Stimulated activated CD4-positive, alpha-beta T cell treated with anti-CD3 and anti-CD28 coated beads, TNF-alpha, amount 100 ng/mL, for 1 hour (primary cell): Measurements from ENCODE around the gene NUP205.

Experiments used
- DNase-seq, 3 donors: peaks; one replicate each; pipeline ENCODE4 v3.0.0-alpha.2; 2020; ENCODE audit warnings: low read depth in 3 of 3, low spot score in 1 of 3

Gene NUP205, protein sequence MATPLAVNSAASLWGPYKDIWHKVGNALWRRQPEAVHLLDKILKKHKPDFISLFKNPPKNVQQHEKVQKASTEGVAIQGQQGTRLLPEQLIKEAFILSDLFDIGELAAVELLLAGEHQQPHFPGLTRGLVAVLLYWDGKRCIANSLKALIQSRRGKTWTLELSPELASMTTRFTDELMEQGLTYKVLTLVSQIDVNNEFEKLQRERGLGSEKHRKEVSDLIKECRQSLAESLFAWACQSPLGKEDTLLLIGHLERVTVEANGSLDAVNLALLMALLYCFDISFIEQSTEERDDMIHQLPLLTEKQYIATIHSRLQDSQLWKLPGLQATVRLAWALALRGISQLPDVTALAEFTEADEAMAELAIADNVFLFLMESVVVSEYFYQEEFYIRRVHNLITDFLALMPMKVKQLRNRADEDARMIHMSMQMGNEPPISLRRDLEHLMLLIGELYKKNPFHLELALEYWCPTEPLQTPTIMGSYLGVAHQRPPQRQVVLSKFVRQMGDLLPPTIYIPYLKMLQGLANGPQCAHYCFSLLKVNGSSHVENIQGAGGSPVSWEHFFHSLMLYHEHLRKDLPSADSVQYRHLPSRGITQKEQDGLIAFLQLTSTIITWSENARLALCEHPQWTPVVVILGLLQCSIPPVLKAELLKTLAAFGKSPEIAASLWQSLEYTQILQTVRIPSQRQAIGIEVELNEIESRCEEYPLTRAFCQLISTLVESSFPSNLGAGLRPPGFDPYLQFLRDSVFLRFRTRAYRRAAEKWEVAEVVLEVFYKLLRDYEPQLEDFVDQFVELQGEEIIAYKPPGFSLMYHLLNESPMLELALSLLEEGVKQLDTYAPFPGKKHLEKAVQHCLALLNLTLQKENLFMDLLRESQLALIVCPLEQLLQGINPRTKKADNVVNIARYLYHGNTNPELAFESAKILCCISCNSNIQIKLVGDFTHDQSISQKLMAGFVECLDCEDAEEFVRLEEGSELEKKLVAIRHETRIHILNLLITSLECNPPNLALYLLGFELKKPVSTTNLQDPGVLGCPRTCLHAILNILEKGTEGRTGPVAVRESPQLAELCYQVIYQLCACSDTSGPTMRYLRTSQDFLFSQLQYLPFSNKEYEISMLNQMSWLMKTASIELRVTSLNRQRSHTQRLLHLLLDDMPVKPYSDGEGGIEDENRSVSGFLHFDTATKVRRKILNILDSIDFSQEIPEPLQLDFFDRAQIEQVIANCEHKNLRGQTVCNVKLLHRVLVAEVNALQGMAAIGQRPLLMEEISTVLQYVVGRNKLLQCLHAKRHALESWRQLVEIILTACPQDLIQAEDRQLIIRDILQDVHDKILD (N-terminal part only)

DNA sequence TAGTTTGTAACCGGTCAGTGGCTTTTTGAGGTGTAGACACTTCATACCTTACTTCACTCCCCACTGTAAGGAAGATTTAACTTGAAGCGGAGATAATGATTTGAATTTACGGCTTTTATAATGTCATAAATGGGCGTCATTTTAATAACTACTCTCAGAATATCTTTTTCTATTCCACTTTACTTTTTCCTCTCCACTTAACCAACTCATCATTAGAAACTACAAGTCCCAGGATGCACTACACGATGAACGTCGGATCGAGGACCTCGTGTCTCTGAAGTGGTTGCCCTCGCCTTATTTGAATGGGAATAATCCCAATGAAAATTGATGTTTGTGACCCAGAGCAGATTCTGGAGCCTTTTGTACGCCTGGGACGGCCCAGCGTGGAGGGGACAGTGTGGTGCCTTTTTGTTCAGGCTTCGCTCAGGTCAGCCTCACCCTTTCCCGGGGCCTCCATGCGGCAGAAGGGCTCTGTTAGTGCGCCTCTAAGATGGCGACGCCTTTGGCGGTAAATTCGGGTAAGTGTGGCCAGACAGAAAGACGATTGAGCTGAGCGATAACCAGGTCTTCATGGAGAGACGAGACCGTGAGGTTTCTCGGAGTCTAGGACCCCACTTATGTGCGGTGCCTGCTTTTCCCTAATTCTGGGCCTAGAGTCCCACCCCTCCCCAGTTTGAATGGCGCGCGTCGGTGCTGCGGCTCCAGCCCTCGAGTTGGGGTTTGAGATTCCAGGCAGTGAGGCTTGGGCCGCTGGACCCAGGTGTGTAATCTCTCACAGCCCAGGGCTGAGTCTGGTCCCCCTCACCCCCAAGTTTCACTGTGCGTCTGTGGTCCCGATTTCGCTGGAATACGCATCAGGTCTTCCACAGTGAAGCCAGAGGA is at the start of gene NUP205:
Gene NUP205 (plus strand): TSS at position 463 of the 882 bp plus-strand sequence. CDS start 28 bp downstream, at position 491.
- DNase-seq = peak; percentile 40 to 67 (median 56)

- no peak for DNase-seq
Measured at GRCh38 chr7:135508883-135509588, 48.7 kb upstream of the NUP205 start.

GRCh38 chr7:135509589-135509838 is 48.2 kb upstream of the NUP205 start:
- no peak for DNase-seq

GRCh38 chr7:135509839-135510591 is 47.7 kb upstream of the NUP205 start, which contains the start of gene CNOT4:
Gene CNOT4, minus strand, starts transcription at chr7:135510102. Its CDS starts 71,771 bp downstream, at chr7:135438331.
- DNase-seq = peak; percentile 88 to 95 (median 95)

DNA sequence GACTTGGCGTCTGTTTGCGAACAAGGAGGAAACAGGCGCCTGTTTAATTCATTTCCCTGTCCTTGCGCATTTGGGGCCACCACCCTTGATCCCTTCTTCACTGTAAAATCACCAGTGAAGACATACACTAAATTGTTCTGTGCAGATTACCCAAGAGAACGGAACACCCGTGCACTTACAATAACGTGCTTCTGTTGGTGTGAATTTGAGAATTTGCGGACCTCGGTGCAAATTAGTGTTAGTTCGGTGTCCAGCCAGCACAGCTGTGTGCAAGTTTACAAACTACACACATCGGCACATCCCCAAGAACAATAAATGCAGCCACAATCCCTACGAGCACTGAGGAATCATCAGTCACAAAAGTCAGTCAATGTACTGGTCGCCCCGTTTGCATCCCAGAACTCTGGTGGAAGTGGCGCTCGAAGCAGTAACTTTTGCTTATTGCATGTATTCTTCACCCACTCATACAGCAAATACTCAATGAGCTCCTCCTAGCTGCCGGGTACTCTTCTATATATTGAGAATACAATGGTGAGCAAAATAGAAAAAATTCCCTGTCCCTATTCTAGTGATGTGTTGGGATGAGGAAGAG is 47.0 kb upstream of the NUP205 start:
- DNase-seq = no peak

GRCh38 chr7:135512135-135512887 is 45.4 kb upstream of the NUP205 start:
- no peak for DNase-seq

GRCh38 chr7:135514856-135515255 is 42.9 kb upstream of the NUP205 start:
- no peak for DNase-seq

- no peak for DNase-seq
Measured at GRCh38 chr7:135517060-135517459, 40.7 kb upstream of the NUP205 start.

GRCh38 chr7:135518748-135519147 is 39.0 kb upstream of the NUP205 start:
- no peak for DNase-seq

- DNase-seq = no peak
Measured at GRCh38 chr7:135519233-135519688, 38.5 kb upstream of the NUP205 start.

DNA sequence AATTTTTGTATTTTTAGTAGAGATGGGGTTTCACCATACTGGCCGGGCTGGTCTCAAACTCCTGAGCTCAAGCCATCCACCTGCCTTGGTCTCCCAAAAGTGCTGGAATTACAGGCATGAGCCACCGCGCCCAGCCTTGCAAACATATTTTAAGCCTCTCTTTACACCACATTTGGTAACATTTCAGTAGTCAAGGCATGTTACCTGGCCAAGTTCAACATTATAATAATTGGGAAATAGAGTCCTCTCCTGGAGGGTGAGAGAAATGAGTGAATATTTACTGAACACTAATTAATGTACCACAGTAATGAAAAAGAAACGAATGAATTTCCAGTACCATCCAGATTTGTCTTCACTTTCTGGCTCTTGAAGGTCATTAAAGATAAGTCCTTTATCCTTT is 37.8 kb upstream of the NUP205 start:
- DNase-seq = no peak

DNA sequence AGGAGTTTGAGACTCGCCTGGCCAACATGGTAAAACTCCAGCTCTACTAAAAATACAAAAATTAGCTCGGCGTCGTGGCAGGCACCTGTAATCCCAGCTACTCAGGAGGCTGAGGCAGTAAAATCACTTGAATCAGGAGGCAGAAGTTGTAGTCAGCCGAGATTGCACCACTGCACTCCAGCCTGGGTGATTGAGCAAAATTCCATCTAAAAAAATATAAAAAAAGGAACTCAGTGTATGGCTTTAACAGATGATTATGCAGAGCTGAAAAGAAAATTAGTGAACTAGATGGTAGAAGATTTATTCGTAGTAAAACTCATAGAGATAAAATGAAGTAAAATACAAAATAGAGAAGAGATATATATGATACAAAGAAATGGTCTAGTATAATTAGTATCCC is 35.2 kb upstream of the NUP205 start:
- DNase-seq = no peak

DNA sequence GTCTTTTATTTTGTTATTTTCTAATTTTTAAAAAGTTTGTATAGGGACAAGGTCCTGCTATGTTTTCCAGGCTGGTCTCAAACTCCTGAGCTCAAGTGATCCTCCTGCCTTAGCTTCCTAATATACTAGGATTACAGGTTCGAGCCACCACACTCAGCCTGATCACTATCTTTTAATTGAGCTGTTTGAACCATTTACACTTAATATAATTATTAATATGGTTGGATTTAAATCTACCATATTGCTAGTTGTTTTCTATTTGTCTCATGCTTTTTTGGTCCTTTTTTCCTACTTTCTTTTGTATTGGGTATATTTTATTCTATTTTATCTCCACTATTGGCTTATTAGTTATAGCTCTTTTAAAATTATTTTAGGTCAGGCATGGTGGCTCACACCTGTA is 34.6 kb upstream of the NUP205 start:
- DNase-seq = no peak

DNA sequence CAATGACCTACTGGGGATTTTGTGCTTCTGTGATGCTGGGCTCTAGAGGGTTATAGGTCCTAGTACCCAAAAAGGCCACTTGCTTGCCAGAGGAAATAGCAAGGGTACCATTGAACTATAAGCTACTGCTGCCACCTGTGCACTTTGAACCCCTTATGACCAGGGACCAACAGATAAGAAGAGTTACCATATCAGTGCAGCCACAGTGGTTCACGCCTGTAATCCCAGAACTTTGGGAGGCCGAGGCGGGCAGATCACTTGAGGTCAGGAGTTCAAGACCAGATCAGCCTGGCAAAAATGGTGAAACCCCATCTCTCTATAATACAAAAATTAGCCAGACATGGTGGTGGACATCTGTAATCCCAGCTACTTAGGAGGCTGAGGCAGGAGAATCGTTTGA is 32.3 kb upstream of the NUP205 start:
- no peak for DNase-seq

GRCh38 chr7:135527025-135527424 is 30.7 kb upstream of the NUP205 start:
- no peak for DNase-seq

DNA sequence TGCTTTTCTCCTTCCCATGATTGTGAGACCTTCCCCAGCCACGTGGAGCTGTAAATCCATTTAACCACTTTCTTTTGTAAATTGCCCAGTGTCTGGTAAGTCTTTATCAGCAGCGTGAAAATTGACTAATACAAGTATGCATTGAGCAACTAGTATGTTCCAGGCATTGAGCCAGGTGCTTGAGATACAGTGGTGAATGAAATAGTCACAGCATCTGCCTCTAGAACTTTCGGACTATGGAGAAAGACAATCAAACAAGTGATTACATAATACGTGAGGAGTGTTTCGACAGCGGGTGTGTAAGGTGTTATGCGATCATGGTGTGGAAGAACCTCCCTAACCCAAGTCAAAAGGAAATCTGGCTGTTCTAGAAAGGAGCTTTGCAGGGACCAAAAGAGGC is 21.6 kb upstream of the NUP205 start:
- no peak for DNase-seq

DNA sequence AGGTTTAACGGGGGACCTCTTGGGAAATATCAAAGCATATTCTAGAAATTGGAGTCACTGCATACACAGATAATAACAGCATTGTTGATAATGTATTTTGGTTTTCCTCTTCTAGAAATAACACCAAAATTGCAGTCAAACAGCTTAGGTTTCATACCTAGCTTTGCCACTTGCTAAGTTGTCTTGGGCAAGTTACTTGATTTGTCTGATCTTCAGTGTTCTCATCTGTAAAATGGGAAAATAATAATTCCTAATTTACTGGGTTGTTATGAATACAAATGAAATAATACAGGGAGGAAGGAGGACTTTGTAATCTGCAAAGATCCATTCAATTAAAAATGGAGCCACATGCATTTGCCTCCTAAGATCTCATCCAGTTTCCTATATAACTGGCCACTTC is 20.3 kb upstream of the NUP205 start:
- no peak for DNase-seq

DNA sequence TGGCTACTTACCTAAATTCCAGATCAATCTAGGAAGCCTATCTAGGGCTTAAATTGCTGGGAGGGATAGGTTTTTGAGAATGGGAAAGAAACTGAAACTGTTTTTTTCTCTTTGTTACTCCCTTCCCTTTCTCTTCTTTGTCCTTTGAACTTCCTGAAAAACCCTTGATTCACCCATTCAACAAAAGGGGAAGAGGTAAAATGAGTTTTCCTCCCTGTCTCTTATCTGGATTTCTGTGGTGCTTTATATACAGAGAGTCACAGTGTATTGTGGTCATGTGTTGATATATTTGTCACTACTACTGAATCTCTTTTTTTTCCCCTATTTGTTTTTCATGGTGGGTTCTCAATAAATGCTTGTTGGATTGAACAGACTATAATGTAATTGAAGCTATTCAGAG is 19.8 kb upstream of the NUP205 start:
- no peak for DNase-seq
